ENCODE measurements around the gene FAM9B.

Gene FAM9B

DNA sequence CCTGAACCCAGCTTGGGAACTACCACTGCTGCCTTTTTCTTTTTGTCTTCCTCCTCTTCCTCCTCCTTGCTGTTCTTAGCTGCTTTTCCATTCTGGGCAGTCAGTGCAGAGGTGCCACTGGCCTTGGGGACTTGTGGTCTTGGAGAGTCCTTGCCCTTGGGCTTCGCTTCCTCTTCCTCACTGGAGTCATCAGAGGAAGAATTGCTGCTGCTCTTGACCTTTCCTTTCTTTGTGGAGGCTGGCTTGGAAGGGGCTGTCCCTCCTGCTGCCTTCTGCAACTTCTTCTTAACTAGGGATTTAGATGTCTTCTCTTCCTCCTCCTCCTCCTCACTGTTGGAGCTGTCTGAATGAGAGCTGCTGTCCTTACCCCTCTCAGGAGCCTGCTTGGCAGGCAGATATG, 53.2 kb downstream of the FAM9B start:
- no peak for DNase-seq (ENCODE audit: low spot score)

Measured in activated CD4-positive, alpha-beta T cell treated with anti-CD3 and anti-CD28 coated beads, Interleukin-2, Interleukin-4, amounts not matched to agents 100 ng/mL and 50 ng/mL, durations not matched to agents 16 hours and 8 hours (primary cell).